MCF 10A (cell line): Measurements from ENCODE around the gene DNAJC12. TPM values are rescaled to one million over a fixed set of nuclear protein-coding genes. Genes with fewer than 3 reads are reported as not detected.

Experiments used
- BruUV-seq: library from RNA; stranded (reverse); fragments of 400-500 nt; replicated peaks from 2 replicates; lab custom pipeline; 2021; lab: Mats Ljungman, UMichigan
- CTCF ChIA-PET: fragments of 300-600 bp; sonication (Branson Sonifier 250); formaldehyde crosslinking; extraction: SDS; loops from one replicate; lab custom pipeline; 2021; ENCODE audit warnings: antibody characterized with exemption, inconsistent platforms; lab: Yijun Ruan, JAX
- POLR2A ChIA-PET: fragments of 300-600, 350-650 bp; sonication (Branson Sonifier 250); formaldehyde crosslinking; extraction: SDS; loops from one replicate; lab custom pipeline; 2020; ENCODE audit warnings: antibody characterized with exemption, inconsistent platforms; lab: Yijun Ruan, JAX
- DNase-seq: peaks from one replicate; pipeline ENCODE4 v3.0.0-alpha.2; 2018; ENCODE audit not compliant: unreplicated experiment
- H3K27ac Mint-ChIP-seq: one replicate; pipeline ENCODE4 v1.8.0; 2022; ENCODE audit warnings: mild to moderate bottlenecking, low read depth, mixed read lengths; ENCODE audit not compliant: unreplicated experiment
- H3K27me3 Mint-ChIP-seq: one replicate; pipeline ENCODE4 v1.8.0; 2022; ENCODE audit warnings: mixed read lengths; ENCODE audit not compliant: insufficient read depth, unreplicated experiment
- H3K36me3 Mint-ChIP-seq: one replicate; pipeline ENCODE4 v1.8.0; 2022; ENCODE audit warnings: mild to moderate bottlenecking, moderate library complexity, mixed read lengths; ENCODE audit not compliant: insufficient read depth, unreplicated experiment
- H3K4me1 Mint-ChIP-seq: one replicate; pipeline ENCODE4 v1.8.0; 2022; ENCODE audit warnings: mixed read lengths; ENCODE audit not compliant: insufficient read depth, unreplicated experiment
- H3K4me3 Mint-ChIP-seq: one replicate; pipeline ENCODE4 v1.8.0; 2022; ENCODE audit warnings: mild to moderate bottlenecking, moderate library complexity, mixed read lengths; ENCODE audit not compliant: unreplicated experiment
- H3K9me3 Mint-ChIP-seq: one replicate; pipeline ENCODE4 v1.8.0; 2022; ENCODE audit warnings: mixed read lengths; ENCODE audit not compliant: unreplicated experiment
- CTCF ChIP-seq: fragments of 200-600 bp; IDR thresholded peaks from one replicate; pipeline ENCODE4 v1.8.0; 2022; ENCODE audit warnings: antibody characterized with exemption, mild to moderate bottlenecking; ENCODE audit not compliant: unreplicated experiment
- intact Hi-C: fragments of 100-400 bp; cut with micrococcal nuclease; formaldehyde crosslinking; loops from 2 replicates; pipeline ENCODE4 v1.14.1; 2022
- total RNA-seq: library from RNA; stranded (reverse); gene quantifications from 2 replicates; pipeline ENCODE4 v1.2.3, GENCODE V29; 2022

The DNAJC12 gene
- total RNA-seq, 1 experiment from 2014 or later = 9.5 TPM

- no peaks in the 10 kb centered on the region for H3K4me1 Mint-ChIP-seq
- H3K4me3 Mint-ChIP-seq = no peak overlapping the region
- H3K27me3 Mint-ChIP-seq = no peaks in the 10 kb centered on the region
- CTCF ChIA-PET = interaction anchor here (0.6 kb wide), 1 partner anchor 105 kb away, joined by 3 read pairs; no protein-coding TSS in a partner anchor
- H3K27ac Mint-ChIP-seq = no peak overlapping the region
- no peaks in the 10 kb centered on the region for H3K36me3 Mint-ChIP-seq
- H3K9me3 Mint-ChIP-seq = no peaks in the 10 kb centered on the region
- intact Hi-C loops = no loop called here
- no peak for DNase-seq
- POLR2A ChIA-PET = no interaction called here
- BruUV-seq = no TSS peak
- TF ChIP-seq CTCF = no peak
Measured at GRCh38 chr10:67802767-67803538, 35.0 kb downstream of the DNAJC12 start.

GRCh38 chr10:67801118-67801517, 36.9 kb downstream of the DNAJC12 start:
- no peak for DNase-seq
- TF ChIP-seq CTCF = no peak
- Mint-ChIP-seq H3K36me3 (no peaks in the 10 kb centered on the region), H3K27ac (no peak overlapping the region), H3K9me3 (no peaks in the 10 kb centered on the region), H3K27me3 (no peaks in the 10 kb centered on the region), H3K4me3 (no peak overlapping the region), H3K4me1 (no peaks in the 10 kb centered on the region)
- ChIA-PET CTCF (interaction anchor here (0.9 to 1.3 kb wide), 2 partner anchors 21 to 104 kb away, joined by 3 to 5 read pairs; no protein-coding TSS in a partner anchor), POLR2A (interaction anchor here (0.9 to 1.4 kb wide), 2 partner anchors 21 to 85 kb away, joined by 3 read pairs; no protein-coding TSS in a partner anchor)
- intact Hi-C loops = no loop called here
- BruUV-seq = no TSS peak

DNA sequence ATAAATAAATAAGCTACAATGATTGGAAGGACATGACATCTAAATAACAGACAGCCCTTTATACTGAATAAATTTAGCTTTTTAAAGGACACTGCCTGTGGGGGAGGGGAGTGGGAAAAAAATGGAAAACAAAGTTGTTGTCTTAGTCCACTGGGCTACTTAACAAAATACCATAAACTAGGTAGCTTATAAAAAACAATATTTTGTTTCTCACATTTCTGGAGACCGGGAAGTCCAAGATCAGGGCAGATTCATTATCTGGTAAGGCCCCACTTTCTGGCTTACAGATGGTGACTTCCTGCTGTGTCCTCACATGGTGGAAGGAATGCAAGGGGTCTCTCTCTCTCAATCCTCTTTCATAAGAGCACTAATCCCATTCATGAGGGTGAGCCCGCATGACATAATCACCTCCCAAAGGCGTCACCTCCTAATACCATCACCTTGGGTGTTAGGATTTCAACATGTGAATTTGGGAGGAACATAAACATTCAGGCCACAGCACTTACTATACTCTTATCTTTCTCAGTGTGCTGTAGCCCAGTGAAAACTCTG, 43.0 kb downstream of the DNAJC12 start:
- H3K4me1 Mint-ChIP-seq = peaks cover 20% of the 10 kb centered on the region

More for the DNA sequence above, 43.0 kb downstream of the DNAJC12 start:
- Mint-ChIP-seq H3K9me3 (no peaks in the 10 kb centered on the region), H3K27me3 (no peaks in the 10 kb centered on the region), H3K27ac (no peak overlapping the region), H3K36me3 (peaks cover 7% of the 10 kb centered on the region), H3K4me3 (no peak overlapping the region)
- BruUV-seq = no TSS peak
- POLR2A ChIA-PET = interaction anchor here (0.9 kb wide), 2 partner anchors 10 to 171 kb away, joined by 3 read pairs; no protein-coding TSS in a partner anchor
- no peak for DNase-seq
- intact Hi-C loops = no loop called here
- TF ChIP-seq CTCF = no peak
- CTCF ChIA-PET = interaction anchor here (0.7 to 2.3 kb wide), 2 partner anchors 16 to 31 kb away, joined by 3 to 11 read pairs; no protein-coding TSS in a partner anchor
